GM11168 (cell line): Measurements from ENCODE around the gene NSMCE4A.
"Not testable (repeated sequence)": the region's sequence is repeated elsewhere in the genome, so short reads cannot be mapped to it uniquely, and the experiment has no call there.

ENCODE experiments used
- in situ Hi-C: fragments of 300-500 bp; cut with MboI; formaldehyde crosslinking; loops from one replicate; pipeline ENCODE4 v1.12.0; 2022; ENCODE audit warnings: low sequenced_read_pairs; ENCODE audit not compliant: unreplicated experiment

Gene NSMCE4A

DNA sequence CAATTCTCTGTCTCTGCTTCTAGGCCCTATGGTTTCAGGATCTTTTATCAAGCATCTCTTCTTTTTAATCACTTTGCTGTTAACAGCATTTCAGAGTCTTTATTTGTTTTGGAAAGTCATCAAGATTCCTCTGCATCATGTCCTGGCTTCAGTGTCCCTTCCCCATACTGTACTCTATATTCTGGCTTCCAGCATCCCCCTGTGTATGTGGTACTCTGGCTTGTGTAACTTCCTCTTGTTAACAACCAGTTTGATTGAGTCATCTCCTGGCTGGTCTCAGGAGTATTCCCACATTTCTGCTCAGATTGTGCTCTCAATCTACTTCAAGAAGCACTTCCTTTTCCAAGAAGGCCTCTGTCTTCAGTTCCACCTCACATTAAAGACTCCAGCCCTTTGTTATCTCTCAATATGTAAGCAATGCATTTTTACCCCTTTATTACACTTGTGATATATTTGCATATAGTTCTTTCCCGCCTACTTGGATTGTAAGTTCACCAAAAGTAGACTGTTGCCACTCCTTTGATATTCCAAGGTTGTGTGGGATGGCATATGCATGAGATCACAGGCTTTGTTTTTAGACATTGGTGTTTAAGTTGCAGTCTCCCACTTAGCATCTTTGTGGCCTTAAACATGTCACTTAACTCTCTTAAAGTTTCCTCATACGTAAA is 32.1 kb downstream of the NSMCE4A start:
- in situ Hi-C loops = no loop called here

GRCh38 chr10:121941532-121941931 is 33.5 kb downstream of the NSMCE4A start:
- in situ Hi-C loops = no loop called here

GRCh38 chr10:121936295-121936694 is 38.7 kb downstream of the NSMCE4A start:
- in situ Hi-C loops = no loop called here

- in situ Hi-C loops = no loop called here
Measured at GRCh38 chr10:121935702-121936101, 39.3 kb downstream of the NSMCE4A start.

- in situ Hi-C loops = not testable (repeated sequence)
Measured at GRCh38 chr10:121930268-121931085, 44.5 kb downstream of the NSMCE4A start.

DNA sequence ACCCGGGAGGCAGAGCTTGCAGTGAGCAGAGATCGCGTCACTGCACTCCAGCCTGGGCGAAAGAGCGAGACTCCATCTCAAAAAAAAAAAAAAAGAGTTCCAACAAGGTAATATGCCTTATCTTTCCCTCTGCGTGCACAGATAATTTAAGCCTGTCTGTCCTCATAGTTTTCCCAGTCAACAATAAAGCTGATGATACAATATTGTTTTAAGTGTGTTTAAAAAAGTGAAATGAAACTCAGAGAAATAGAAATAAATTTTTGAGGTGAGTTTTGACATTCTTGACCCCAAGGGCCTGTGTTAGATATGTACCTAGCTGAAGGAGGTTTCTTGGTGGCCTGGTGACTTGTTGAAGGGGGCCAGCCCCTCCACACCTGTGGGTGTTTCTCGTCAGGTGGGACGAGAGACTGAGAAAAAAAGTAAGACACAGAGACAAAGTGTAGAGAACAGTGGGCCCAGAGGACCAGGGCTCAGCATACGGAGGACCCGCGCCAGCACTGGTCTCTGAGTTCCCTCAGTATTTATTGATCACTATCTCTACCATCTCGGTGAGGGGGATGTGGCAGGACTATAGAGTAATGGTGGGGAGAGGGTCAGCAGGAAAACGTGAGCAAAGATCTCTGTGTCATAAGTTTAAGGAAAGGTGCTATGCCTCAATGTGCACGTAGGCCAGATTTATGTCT is 45.3 kb downstream of the NSMCE4A start:
- in situ Hi-C loops = not testable (repeated sequence)

DNA sequence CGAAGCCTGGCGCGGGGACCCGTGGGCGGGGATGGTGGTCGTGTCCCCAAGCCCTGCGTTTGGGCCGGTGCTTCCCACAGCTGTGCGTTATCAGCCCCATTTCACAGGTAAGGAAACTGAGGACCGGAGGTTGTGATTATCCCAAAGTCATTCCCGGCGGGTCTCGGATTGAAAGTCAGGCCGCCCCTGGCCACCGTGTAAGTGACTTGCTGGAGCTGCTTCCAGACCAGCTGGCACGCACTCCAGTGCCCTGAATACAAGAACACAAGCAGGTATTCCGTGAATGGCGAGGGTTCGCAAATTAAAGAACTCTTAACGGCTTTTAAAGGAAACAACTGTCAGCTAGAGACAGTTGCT is 46.5 kb downstream of the NSMCE4A start:
- in situ Hi-C loops = no loop called here

GRCh38 chr10:121927841-121928527 is 47.0 kb downstream of the NSMCE4A start, which contains the start of gene ATE1:
TSS of gene ATE1 (minus strand) at chr10:121928031. CDS start at chr10:121927949, 82 bp downstream.
- in situ Hi-C loops = no loop called here

DNA sequence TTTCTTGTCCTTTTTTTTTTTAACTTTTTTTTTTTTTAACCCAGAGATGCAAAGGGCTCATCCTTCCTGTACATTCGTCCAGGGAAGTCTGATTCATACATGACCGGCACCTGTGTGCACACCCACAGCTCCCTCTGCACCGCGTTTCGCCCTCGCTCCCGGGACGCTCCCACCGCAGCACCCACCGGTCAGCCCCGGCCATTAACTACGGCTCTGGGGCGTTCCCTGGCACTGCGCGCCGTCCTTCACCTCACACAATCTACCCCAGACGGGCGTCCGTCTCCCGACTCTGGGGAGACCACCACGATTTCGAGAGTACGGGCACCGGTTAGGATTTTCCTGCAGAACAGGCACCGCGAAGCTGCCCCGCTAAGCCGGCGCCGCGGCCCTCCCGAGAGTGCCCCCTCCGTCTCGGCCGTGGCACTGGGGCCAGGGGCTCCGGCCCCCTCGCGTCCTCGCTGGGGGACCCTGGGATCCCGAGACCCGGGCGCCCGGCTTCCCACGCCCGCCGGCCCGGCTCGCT is 47.6 kb downstream of the NSMCE4A start:
- in situ Hi-C loops = no loop called here

- in situ Hi-C loops = no loop called here
Measured at GRCh38 chr10:121926671-121927317, 48.2 kb downstream of the NSMCE4A start.

DNA sequence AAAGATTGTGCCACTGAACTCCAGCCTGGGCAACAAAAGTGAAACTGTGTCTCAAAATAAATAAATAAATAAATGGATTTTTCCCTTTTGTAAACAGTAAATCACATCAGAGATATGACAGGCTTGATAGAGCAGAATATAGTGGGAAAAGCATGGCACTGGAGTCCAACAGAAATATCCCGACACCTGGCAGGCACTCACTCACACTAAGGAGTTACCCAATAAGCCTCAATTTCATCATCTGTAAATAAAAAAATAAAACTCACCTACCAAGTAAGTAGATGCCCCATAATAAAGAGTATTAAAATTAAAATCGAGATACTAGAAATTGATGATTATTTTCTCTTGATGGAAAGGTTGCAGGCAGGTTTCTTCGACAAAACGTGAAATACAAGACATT is 48.9 kb downstream of the NSMCE4A start:
- in situ Hi-C loops = no loop called here

GRCh38 chr10:121921238-121921931 is 53.6 kb downstream of the NSMCE4A start:
- in situ Hi-C loops = no loop called here

- in situ Hi-C loops = no loop called here
Measured at GRCh38 chr10:121919666-121920065, 55.4 kb downstream of the NSMCE4A start.

- in situ Hi-C loops = not testable (repeated sequence)
Measured at GRCh38 chr10:121918800-121919199, 56.2 kb downstream of the NSMCE4A start.

DNA sequence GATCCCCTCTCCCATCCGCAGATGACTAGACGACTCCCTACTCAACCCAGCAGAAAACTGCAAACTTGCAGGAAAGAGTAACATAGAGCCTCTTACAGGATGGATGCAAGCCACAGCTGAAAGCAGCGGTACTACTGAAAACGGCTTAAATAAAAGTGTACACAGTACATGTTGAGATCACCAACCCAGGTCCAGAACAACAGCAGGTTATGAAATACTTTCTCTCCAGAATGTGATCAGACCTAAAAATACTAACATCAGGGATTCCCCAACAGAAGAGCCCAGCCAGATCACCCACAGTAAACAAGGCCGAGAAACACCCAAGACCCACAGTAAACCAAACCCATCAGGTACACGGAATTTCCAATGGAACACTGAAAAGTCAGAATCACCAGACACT is 60.4 kb downstream of the NSMCE4A start:
- in situ Hi-C loops = no loop called here

DNA sequence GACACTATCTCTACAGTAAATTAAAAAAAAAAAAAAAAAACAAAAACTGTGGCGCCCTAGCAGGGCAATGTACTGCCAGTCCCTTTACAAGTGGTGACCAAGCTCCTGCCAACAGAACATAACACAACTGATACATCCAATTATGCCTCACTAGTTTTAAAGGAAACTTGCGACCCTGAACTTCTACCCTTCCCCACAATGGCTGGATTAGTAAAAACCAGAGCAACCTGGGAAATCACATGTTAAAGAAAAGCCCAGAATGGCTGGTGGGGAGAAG is 63.7 kb downstream of the NSMCE4A start:
- in situ Hi-C loops = no loop called here

GRCh38 chr10:121910673-121911420 is 64.2 kb downstream of the NSMCE4A start:
- in situ Hi-C loops = no loop called here
